Gastrocnemius medialis (tissue), 4 donors: ENCODE results near the gene LMO2. TPM values are rescaled to one million over a fixed set of nuclear protein-coding genes. Genes with fewer than 3 reads are reported as not detected.
A peak's percentile ranks its signal among the peaks of the same experiment; 100 is the strongest.

Source experiments
- ATAC-seq, 2 donors: fragments of 150-250 bp; one replicate each; pipeline ENCODE4 v1.9.1; 2016
- DNase-seq, 2 donors: peaks; one replicate each; pipeline ENCODE4 v3.0.0-alpha.2; 2019
- H3K27ac ChIP-seq, 4 donors: fragments of 200-600 bp; sonication (generic); 1 replicate in 1 of 4; 2 replicates in 3 of 4; pipeline ENCODE4 v1.5.1; 2016 to 2018; ENCODE audit warnings: mild to moderate bottlenecking in 2 of 4, moderate library complexity in 1 of 4
- H3K27me3 ChIP-seq, 3 donors: fragments of 200-600 bp; sonication (generic) in 2 of 3; 1 replicate in 1 of 3; 2 replicates in 2 of 3; pipeline versions ENCODE4 v1.5.1 to v1.6.0; 2016 to 2019; ENCODE audit warnings: mild to moderate bottlenecking in 1 of 3, moderate library complexity in 1 of 3
- H3K36me3 ChIP-seq, 2 donors: fragments of 200-600 bp; sonication (generic) in 1 of 2; one replicate each; pipeline ENCODE4 v1.5.1; 2017 to 2018
- H3K4me1 ChIP-seq, 2 donors: fragments of 200-600 bp; sonication (generic) in 1 of 2; one replicate each; pipeline ENCODE4 v1.5.1; 2016 to 2017; ENCODE audit warnings: mild to moderate bottlenecking in 2 of 2
- H3K4me3 ChIP-seq, 4 donors: fragments of 200-600 bp; sonication (generic) in 3 of 4; 1 replicate in 1 of 4; 2 replicates in 3 of 4; pipeline ENCODE4 v1.5.1; 2016 to 2019; ENCODE audit warnings: mild to moderate bottlenecking in 2 of 4
- H3K9me3 ChIP-seq, 3 donors: fragments of 200-600 bp; sonication (generic) in 2 of 3; 1 replicate in 1 of 3; 2 replicates in 2 of 3; pipeline ENCODE4 v1.5.1; 2016 to 2019
- CTCF ChIP-seq, 5 experiments: fragments of 450-650 bp in 3 of 5; fragments of 200-600 bp in 2 of 5; sonication (generic) in 2 of 5; IDR thresholded peaks in 4 of 5; conservative IDR thresholded peaks in 1 of 5; 1 replicate in 4 of 5; 2 replicates in 1 of 5; pipeline ENCODE4 v1.5.1; 2016 to 2019; ENCODE audit warnings: antibody characterized with exemption in 5 of 5, mild to moderate bottlenecking in 3 of 5, moderate library complexity in 3 of 5
- POLR2A ChIP-seq, 2 donors: fragments of 450-650 bp; IDR thresholded peaks; one replicate each; pipeline ENCODE4 v1.6.1; 2017; ENCODE audit warnings: antibody characterized with exemption in 2 of 2, mild to moderate bottlenecking in 2 of 2, moderate library complexity in 2 of 2
- in situ Hi-C, 4 donors: fragments of 200-750 bp; cut with MboI; loops; one replicate each; pipeline versions ENCODE4 v1.15.0 to v1.8.0; 2017; ENCODE audit warnings: low sequenced_read_pairs in 4 of 4
- intact Hi-C: fragments of 100-400 bp; cut with DNase I; formaldehyde crosslinking; loops from one replicate; pipeline ENCODE4 v1.15.1; 2023; ENCODE audit warnings: low total_unique reads
- total RNA-seq, 4 donors: library from RNA; depleted of rRNA; stranded (reverse); fragments of >200 nt; gene quantifications; one replicate each; pipeline versions ENCODE4 v1.1.0 to v1.2.3, GENCODE V29; 2016

Gene LMO2
- total RNA-seq, 4 donors from 2014 or later: 5.3 to 41.9 (median 19.2) TPM

DNA sequence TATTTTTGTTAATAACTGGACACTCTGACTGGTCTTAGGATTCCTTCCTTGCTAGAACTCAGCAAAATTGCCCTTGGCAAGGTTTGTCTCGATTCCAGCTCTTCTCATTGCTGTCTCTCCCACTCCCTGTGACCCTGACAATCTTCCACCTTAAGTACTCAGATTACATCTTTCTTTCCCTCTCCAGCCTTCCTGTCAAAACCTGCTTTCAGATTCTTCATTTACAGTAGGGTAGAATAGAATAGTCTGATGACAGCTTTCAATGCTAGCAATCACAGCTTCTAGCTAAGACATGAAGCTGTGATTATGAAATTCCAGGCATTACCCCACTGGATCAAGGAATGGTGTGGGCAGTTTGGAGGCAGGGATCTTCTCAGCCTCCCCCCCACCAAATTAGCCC is 39.2 kb upstream of the LMO2 start:
- in situ Hi-C loops: no loop called here

DNA sequence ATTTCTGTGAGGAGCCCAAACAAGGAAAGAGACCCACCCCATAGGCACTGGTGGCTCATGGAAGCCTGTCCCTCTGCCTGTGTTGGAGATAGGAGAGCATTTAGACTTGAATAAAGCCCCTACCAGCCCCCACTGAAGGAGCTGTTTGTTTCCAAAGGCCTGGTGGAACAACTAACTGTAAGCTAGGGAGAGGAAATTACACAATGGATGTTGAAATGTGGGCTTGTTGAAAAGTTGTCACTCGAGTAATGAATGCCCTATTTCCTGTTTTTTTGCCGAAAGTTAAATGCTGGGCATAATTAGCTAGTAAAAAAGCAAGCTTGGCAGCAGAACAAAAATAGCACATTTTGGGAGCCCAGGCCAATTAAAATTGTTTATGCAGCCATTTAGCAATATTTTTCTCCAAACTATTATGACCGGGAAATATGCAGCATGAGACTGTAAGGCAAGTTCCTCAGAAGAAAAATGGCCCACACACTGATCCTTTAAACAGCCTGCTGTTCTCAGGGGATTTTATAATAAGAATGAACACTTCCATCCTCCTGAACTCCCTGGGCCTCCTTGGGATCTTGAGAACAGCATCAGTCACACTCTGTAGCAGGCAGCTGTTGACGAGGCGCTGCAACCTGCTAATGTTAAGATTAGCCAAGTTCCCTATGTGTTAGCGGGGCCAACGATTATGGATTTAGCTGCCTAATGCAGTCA is 38.6 kb upstream of the LMO2 start:
- H3K9me3 ChIP-seq: no peaks in the 10 kb centered on the region
- in situ Hi-C loops: no loop called here
- no peaks in the 10 kb centered on the region for H3K36me3 ChIP-seq
- peak; percentile 11 to 27 for DNase-seq
- peak overlapping the region; percentile 64 to 75 (median 74) for H3K27ac ChIP-seq
- H3K27me3 ChIP-seq: no peaks in the 10 kb centered on the region
- H3K4me1 ChIP-seq: peaks cover 9 to 16% of the 10 kb centered on the region in 2 donors
- ATAC-seq: peak; percentile 73 to 81
- H3K4me3 ChIP-seq: no peak overlapping the region
- TF ChIP-seq POLR2A (IDR thresholded peaks at IDR 0.05) (no peak), CTCF (IDR thresholded peaks at IDR 0.05 in 4 of 5, conservative IDR thresholded peaks at IDR 0.05 in 1 of 5) (no peak)
- intact Hi-C loops: no loop called here

More for the DNA sequence above, 39.2 kb upstream of the LMO2 start:
- Histone ChIP-seq H3K4me3 (no peak overlapping the region), H3K4me1 (peaks cover 9 to 16% of the 10 kb centered on the region in 2 donors), H3K36me3 (no peaks in the 10 kb centered on the region), H3K9me3 (no peaks in the 10 kb centered on the region), H3K27me3 (no peaks in the 10 kb centered on the region), H3K27ac (peak overlapping the region; percentile 64 to 75 (median 74))
- TF ChIP-seq POLR2A (IDR thresholded peaks at IDR 0.05): no peak
- TF ChIP-seq CTCF (IDR thresholded peaks at IDR 0.05 in 4 of 5, conservative IDR thresholded peaks at IDR 0.05 in 1 of 5): no peak
- intact Hi-C loops: no loop called here
- no peak for DNase-seq
- ATAC-seq: no peak

GRCh38 chr11:33928564-33928963 is 36.7 kb upstream of the LMO2 start:
- intact Hi-C loops: no loop called here
- H3K27me3 ChIP-seq: no peaks in the 10 kb centered on the region
- no peak for ATAC-seq
- no peaks in the 10 kb centered on the region for H3K9me3 ChIP-seq
- H3K4me3 ChIP-seq: no peak overlapping the region
- in situ Hi-C loops: no loop called here
- DNase-seq: no peak
- no peaks in the 10 kb centered on the region for H3K36me3 ChIP-seq
- TF ChIP-seq POLR2A (IDR thresholded peaks at IDR 0.05) (no peak), CTCF (IDR thresholded peaks at IDR 0.05 in 4 of 5, conservative IDR thresholded peaks at IDR 0.05 in 1 of 5) (no peak)
- peaks cover 9 to 15% of the 10 kb centered on the region in 2 donors for H3K4me1 ChIP-seq
- no peak overlapping the region for H3K27ac ChIP-seq

- in situ Hi-C loops (no loop called here), intact Hi-C loops (no loop called here)
- peaks cover 9 to 13% of the 10 kb centered on the region in 2 donors for H3K4me1 ChIP-seq
- no peak overlapping the region for H3K4me3 ChIP-seq
- TF ChIP-seq CTCF (IDR thresholded peaks at IDR 0.05 in 4 of 5, conservative IDR thresholded peaks at IDR 0.05 in 1 of 5) (no peak), POLR2A (IDR thresholded peaks at IDR 0.05) (no peak)
- H3K27me3 ChIP-seq: no peaks in the 10 kb centered on the region
- DNase-seq (peak in 1 of 2 donors; percentile 39), ATAC-seq (peak; percentile 42 to 72)
- no peak overlapping the region for H3K27ac ChIP-seq
- H3K36me3 ChIP-seq: no peaks in the 10 kb centered on the region
- no peaks in the 10 kb centered on the region for H3K9me3 ChIP-seq
These were observed 35.0 kb upstream of the LMO2 start for GRCh38 chr11:33926671-33927552.
